Activated naive CD8-positive, alpha-beta T cell treated with anti-CD3 and anti-CD28 coated beads, Interleukin-2, amount 50 U/mL, for 24 hours (primary cell): Measurements from ENCODE around the gene RHNO1.
"Not testable (repeated sequence)": the region's sequence is repeated elsewhere in the genome, so short reads cannot be mapped to it uniquely, and the experiment has no call there.

Experiments
- ATAC-seq: fragments of 150-1000 bp; cut with Tn5 transposase; one replicate; pipeline ENCODE4 v1.10.0; 2021
- DNase-seq: peaks from one replicate; pipeline ENCODE4 v3.0.0; 2021
- H3K27ac Mint-ChIP-seq: one replicate; pipeline ENCODE4 v1.8.0; 2021; ENCODE audit warnings: mild to moderate bottlenecking, mixed read lengths
- H3K27me3 Mint-ChIP-seq: one replicate; pipeline ENCODE4 v1.8.0; 2021; ENCODE audit warnings: mixed read lengths
- H3K36me3 Mint-ChIP-seq: one replicate; pipeline ENCODE4 v1.8.0; 2021; ENCODE audit warnings: low read depth, mixed read lengths
- H3K4me1 Mint-ChIP-seq: one replicate; pipeline ENCODE4 v1.8.0; 2021; ENCODE audit warnings: mixed read lengths
- H3K4me3 Mint-ChIP-seq: one replicate; pipeline ENCODE4 v1.8.0; 2021; ENCODE audit warnings: mild to moderate bottlenecking, moderate library complexity, mixed read lengths
- H3K9me3 Mint-ChIP-seq: one replicate; pipeline ENCODE4 v1.8.0; 2021; ENCODE audit warnings: mixed read lengths

RHNO1 gene

DNA sequence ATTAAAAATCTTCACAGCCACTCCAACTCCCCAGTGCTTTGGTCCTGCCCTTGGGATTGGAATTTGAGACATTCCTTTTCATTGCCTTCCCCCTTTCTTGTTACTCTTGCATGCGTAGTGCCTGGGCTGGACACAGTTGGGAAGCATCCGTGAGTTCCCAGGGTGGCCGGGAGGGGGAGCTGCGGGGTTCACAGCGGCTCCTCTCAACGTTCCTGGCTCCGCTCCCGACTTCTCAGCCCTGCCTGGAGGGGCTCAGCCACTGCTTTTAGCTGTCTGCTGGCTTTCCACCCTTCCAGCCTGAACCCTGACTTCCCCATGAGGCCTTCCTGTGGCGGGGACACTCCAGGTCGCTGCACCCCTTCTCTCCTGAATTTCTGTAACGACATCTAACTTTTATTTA lies 23.4 kb upstream of the RHNO1 start:
- no peak overlapping the region for H3K4me3 Mint-ChIP-seq
- DNase-seq (peak; percentile 64), ATAC-seq (peak; percentile 52)
- H3K36me3 Mint-ChIP-seq = peaks cover 9% of the 10 kb centered on the region
- H3K27me3 Mint-ChIP-seq = no peaks in the 10 kb centered on the region
- no peak overlapping the region for H3K27ac Mint-ChIP-seq
- H3K4me1 Mint-ChIP-seq = peaks cover 1% of the 10 kb centered on the region
- H3K9me3 Mint-ChIP-seq = no peaks in the 10 kb centered on the region

DNA sequence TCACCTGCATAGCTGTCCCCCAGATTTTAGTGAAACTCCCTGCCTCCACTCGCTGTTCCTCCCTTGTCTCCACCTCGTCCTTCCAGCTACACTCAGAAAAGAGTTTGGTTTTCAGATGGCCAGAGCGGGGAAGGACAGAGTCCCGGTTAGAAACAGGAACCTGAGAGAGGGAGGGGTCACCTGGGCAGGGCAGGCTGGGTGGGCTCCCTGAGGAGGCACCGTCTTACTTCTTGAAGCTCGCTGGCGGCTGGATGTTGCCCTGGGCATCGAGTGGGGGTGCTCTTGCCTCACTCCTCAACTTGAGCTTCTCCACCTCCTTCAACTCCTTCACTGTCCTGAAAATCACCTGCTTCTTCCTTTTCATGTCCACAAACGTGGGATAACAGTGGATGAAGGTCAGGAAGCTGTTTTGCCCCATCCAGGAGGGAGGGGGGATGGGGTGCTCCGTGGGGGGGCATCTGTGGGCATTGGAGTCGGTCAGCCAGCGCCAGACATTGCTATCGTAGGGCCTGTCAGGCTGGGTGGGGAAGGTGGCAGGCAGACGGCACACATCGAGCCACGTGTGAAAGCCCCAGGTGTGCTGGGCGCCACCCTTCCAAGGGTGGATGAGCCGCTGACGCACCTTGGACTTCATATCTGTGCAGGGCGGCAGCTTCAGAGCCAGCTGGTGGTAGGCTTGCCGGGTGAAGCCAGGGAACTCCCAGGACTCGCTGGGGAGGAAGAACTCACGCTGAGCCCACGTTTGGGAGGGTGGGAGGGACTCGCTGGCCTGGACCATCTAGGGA lies 22.2 kb upstream of the RHNO1 start:
- no peaks in the 10 kb centered on the region for H3K27me3 Mint-ChIP-seq
- H3K4me1 Mint-ChIP-seq = peaks cover 1% of the 10 kb centered on the region
- DNase-seq = no peak
- peaks cover 15% of the 10 kb centered on the region for H3K36me3 Mint-ChIP-seq
- ATAC-seq = no peak
- H3K9me3 Mint-ChIP-seq = no peaks in the 10 kb centered on the region
- H3K4me3 Mint-ChIP-seq = no peak overlapping the region
- H3K27ac Mint-ChIP-seq = no peak overlapping the region

DNA sequence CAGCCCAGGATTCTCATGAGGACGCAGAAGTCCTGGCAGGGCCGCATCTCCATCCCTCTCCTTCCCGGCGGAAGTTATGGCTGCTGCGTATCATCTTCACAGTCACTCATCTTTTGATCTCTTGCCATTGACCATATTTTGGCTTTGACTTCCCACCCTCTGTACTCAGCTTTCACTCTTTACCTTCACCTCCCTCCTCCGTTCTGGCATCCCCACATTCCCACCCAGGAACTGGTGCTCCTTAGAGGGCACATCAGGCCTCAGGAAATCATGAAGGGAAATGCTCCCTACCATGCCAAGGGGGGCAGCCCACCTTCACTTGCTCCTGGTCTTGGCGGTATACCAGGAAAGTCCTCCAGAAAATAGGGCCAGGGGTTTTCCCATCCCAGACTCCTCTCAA lies 21.5 kb upstream of the RHNO1 start:
- Mint-ChIP-seq H3K27me3 (no peaks in the 10 kb centered on the region), H3K36me3 (peaks cover 22% of the 10 kb centered on the region), H3K4me1 (peaks cover 1% of the 10 kb centered on the region), H3K9me3 (no peaks in the 10 kb centered on the region), H3K27ac (no peak overlapping the region), H3K4me3 (no peak overlapping the region)
- ATAC-seq (no peak), DNase-seq (no peak)

DNA sequence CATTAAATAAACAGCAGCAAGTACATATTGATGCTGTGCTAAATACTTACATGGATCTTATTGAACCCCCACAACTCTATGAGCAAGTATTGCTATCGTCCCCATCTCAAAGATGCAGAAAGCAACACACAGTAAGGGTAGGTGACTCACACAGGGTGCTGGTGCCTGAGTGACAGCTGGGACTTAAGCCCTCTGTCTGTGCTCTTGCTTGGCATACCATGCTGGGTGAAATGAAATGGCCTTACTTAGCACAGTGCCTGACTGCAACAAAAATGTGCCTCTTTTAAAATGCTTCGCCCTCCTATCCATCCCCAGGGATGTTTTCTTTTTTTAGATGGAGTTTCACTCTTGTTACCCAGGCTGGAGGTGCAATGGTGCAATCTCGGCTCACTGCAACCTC lies 21.0 kb upstream of the RHNO1 start:
- Mint-ChIP-seq H3K36me3 (peaks cover 23% of the 10 kb centered on the region), H3K9me3 (no peaks in the 10 kb centered on the region), H3K4me3 (no peak overlapping the region), H3K4me1 (peaks cover 1% of the 10 kb centered on the region), H3K27ac (no peak overlapping the region), H3K27me3 (no peaks in the 10 kb centered on the region)
- DNase-seq (no peak), ATAC-seq (no peak)

GRCh38 chr12:2857021-2857431 lies 20.0 kb upstream of the RHNO1 start, which contains the start of gene TEX52:
TEX52 (minus strand) TSS chr12:2857039; CDS start chr12:2857026, 13 bp downstream.
- ATAC-seq (peak; percentile 26), DNase-seq (no peak)
- H3K9me3 Mint-ChIP-seq = no peaks in the 10 kb centered on the region
- no peaks in the 10 kb centered on the region for H3K27me3 Mint-ChIP-seq
- H3K4me1 Mint-ChIP-seq = peaks cover 1% of the 10 kb centered on the region
- H3K27ac Mint-ChIP-seq = no peak within 1 kb of the TSS
- peaks cover 29% of the 10 kb centered on the region for H3K36me3 Mint-ChIP-seq
- H3K4me3 Mint-ChIP-seq = no peak within 1 kb of the TSS

GRCh38 chr12:2857576-2857975 lies 19.4 kb upstream of the RHNO1 start:
- no peak overlapping the region for H3K27ac Mint-ChIP-seq
- H3K4me3 Mint-ChIP-seq = no peak overlapping the region
- no peaks in the 10 kb centered on the region for H3K9me3 Mint-ChIP-seq
- no peak for ATAC-seq
- H3K36me3 Mint-ChIP-seq = peaks cover 31% of the 10 kb centered on the region
- peaks cover 1% of the 10 kb centered on the region for H3K4me1 Mint-ChIP-seq
- DNase-seq = no peak
- no peaks in the 10 kb centered on the region for H3K27me3 Mint-ChIP-seq

DNA sequence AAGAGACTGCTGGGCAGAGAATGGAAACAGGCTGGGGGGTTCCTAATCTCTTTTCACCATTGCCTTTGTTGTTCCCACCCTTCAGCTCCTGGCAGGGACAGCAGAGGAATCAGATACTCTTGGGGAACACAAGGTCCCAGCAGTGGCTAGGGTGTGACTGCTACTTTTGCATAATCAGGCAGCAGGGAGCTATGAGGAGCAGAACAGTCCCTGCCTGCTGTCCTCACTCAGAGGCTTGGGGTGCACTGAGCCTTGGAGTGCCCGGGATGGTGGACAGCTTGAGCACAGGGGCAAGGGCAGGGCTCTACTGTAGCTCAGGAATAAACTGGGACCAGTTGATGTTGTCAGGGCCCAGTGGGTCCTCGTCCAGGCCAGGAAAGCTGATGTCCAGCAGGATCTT lies 18.7 kb upstream of the RHNO1 start:
- Mint-ChIP-seq H3K9me3 (no peaks in the 10 kb centered on the region), H3K27ac (no peak overlapping the region), H3K4me3 (no peak overlapping the region), H3K4me1 (peaks cover 1% of the 10 kb centered on the region), H3K27me3 (no peaks in the 10 kb centered on the region), H3K36me3 (peaks cover 35% of the 10 kb centered on the region)
- DNase-seq (no peak), ATAC-seq (no peak)

DNA sequence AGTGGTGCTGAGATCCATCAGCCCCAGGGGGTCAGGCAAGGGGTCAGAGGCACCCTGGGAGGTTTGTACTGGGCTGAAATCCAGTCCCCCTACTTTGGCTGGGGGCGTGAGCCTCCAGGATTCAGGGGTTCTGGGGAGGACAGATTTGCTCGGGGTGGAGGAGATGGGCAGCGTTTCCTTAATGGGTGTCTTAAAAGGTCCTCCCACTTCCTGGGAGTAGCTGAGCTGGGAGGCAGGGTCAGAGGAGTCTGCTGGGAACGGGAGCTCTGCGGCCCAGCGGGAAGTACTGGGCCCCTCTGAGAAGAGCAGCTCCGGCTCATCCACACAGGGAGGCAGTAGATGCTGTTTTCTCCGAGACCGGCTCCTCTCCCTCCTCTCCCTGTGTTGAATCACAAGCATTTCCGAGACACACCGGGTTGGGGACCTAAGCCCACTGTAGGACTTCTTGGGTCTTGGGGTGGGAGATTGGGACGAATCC lies 18.0 kb upstream of the RHNO1 start:
- Mint-ChIP-seq H3K27ac (no peak overlapping the region), H3K9me3 (no peaks in the 10 kb centered on the region), H3K4me3 (no peak overlapping the region), H3K27me3 (no peaks in the 10 kb centered on the region), H3K36me3 (peaks cover 37% of the 10 kb centered on the region), H3K4me1 (peaks cover 1% of the 10 kb centered on the region)
- DNase-seq (no peak), ATAC-seq (no peak)

DNA sequence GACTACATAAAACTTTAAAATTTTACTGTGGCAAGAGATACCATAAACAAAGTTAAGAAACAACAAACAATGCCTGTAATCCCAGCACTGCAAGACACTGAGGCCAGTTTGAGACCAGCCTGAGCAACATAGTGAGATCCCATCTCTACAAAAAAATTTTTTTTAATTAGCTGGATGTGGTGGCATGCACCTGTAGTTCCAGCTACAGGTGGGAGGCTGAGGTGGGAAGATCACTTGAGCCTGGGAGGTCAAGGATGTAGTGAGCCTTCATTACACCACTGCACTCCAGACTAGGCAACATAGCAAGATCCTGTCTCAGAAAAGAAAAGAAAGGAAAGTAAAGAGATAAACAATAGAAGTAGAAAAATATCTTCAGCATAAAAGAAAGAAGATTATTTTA lies 16.9 kb upstream of the RHNO1 start:
- DNase-seq (no peak), ATAC-seq (no peak)
- H3K9me3 Mint-ChIP-seq = no peaks in the 10 kb centered on the region
- peaks cover 1% of the 10 kb centered on the region for H3K4me1 Mint-ChIP-seq
- H3K4me3 Mint-ChIP-seq = no peak overlapping the region
- peaks cover 45% of the 10 kb centered on the region for H3K36me3 Mint-ChIP-seq
- no peaks in the 10 kb centered on the region for H3K27me3 Mint-ChIP-seq
- no peak overlapping the region for H3K27ac Mint-ChIP-seq

DNA sequence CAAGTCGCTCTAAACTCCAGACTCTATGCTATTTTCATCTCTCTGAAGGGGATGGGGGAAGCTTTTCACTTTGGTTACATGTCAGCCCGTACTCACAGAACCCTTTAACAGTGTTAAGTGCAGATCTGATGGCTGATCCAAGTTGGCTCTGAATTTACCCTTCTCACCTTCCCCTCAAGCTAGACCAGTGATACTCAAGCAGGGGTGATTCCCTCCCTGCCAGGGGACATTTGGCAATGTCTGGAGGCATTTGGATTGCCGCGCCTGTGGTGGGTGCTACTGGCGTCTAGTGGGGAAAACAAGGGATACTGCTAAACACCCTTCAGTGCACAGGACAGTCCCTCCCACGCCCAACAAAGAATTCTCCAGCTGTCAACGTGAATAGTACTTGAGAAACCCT lies 14.1 kb upstream of the RHNO1 start:
- Mint-ChIP-seq H3K36me3 (peaks cover 61% of the 10 kb centered on the region), H3K27me3 (no peaks in the 10 kb centered on the region), H3K27ac (no peak overlapping the region), H3K4me3 (no peak overlapping the region), H3K4me1 (peaks cover 8% of the 10 kb centered on the region), H3K9me3 (no peaks in the 10 kb centered on the region)
- DNase-seq (no peak), ATAC-seq (no peak)

DNA sequence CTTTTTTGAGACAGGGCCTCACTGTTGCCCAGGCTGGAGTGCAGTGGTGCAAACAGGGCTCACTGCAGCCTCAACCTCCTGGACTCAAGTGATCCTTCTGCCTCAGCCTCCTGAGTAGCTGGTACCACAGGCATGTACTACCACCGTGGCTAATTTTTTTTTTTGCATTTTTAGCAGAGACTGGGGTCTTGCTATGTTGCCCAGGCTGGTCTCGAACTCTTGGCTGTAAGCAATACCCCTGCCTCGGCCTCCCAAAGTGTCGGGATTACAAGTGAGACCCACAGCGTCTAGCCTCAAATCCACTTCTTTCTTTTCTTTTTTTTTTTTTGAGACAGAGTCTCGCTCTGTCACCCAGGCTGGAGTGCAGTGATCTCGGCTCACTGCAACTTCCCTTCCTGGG lies 13.6 kb upstream of the RHNO1 start:
- not testable (repeated sequence) for H3K27ac Mint-ChIP-seq, H3K9me3 Mint-ChIP-seq, ATAC-seq, H3K4me3 Mint-ChIP-seq, H3K27me3 Mint-ChIP-seq, DNase-seq
- Mint-ChIP-seq H3K4me1 (peaks cover 13% of the 10 kb centered on the region), H3K36me3 (peaks cover 61% of the 10 kb centered on the region)

DNA sequence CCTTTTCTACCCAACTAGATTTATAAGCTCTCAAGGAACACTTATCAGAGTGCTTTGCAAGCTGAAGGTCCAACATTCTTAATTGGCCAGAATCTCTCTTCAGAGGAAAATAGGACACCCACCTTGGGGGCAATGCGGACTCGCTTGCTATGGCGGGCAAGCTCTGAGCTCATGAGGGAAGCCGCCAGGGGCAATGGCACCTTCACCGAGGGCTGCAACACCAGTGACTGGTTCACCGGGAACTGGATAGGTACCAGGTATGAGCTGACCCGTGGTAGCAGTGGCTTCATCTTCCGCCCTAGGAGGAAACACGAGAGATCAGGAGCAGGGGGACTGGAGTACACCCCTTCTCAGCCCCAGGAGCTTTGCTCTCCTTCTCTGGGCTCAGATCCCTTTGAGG lies 12.8 kb upstream of the RHNO1 start:
- no peak overlapping the region for H3K27ac Mint-ChIP-seq
- H3K4me3 Mint-ChIP-seq = no peak overlapping the region
- H3K9me3 Mint-ChIP-seq = no peaks in the 10 kb centered on the region
- peaks cover 19% of the 10 kb centered on the region for H3K4me1 Mint-ChIP-seq
- DNase-seq (no peak), ATAC-seq (no peak)
- H3K36me3 Mint-ChIP-seq = peaks cover 63% of the 10 kb centered on the region
- no peaks in the 10 kb centered on the region for H3K27me3 Mint-ChIP-seq

DNA sequence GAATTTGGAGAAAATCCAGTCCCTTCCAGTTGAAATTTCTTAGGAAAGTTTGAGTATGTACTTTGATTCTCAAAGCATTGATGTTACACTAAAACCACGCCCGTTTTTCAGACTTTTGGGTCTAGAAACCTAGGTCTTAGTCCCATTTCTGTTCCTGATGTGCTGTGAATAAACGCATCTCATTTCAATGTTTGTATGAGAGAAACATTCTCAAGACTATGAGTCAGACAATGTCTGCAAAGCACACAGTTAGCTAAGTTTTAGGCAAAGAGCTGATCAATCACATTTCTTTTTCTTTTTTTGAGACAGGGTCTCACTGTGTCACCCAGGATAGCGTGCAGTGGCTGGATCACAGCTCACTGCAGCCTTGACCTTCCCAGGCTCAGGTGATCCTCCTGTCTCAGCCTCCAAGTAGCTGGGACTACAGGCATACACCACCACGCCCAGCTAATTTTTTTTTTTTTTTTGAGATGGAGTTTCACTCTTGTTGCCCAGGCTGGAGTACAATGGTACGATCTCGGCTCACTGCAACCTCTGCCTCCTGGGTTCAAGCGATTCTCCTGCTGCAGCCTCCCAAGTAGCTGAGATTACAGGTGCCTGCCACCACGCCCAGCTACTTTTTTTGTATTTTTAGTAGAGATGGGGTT lies 7.9 kb upstream of the RHNO1 start:
- H3K27me3 Mint-ChIP-seq, H3K9me3 Mint-ChIP-seq, ATAC-seq, DNase-seq, H3K4me3 Mint-ChIP-seq, H3K27ac Mint-ChIP-seq: not testable (repeated sequence)
- Mint-ChIP-seq H3K36me3 (peaks cover 54% of the 10 kb centered on the region), H3K4me1 (peaks cover 19% of the 10 kb centered on the region)

DNA sequence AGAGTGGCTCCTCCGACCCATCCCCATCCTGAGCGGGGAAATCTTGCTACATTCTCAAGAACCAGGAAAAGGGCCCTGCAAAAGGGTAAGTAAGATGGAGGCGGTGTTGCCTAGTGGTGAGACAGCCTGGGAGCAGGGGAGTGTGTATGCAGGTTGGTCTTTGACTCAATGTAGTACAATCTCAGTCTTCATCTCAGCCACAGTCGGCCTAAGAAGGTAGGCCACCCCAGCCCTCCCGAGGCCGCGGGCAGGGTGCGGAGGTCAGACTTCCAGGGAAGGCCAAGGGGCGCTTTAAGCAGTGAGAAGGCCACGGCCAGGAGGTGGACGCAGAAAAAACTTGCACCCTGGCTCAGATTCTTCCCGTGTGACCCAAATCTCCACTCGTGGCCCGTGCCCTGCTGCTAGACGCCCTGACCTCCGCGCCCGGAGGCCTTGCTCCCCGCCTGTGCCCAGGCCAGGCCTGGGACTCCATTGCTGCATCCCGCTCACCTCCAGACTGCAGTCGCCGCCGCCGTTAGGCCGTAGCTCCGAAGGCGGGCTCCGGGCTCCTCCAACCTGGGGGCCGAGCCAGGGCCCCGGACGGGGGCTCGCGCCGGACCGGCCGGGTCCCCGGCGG lies 484 bp upstream of the RHNO1 start:
- no peaks in the 10 kb centered on the region for H3K27me3 Mint-ChIP-seq
- peak overlapping the region; percentile 99 for H3K4me3 Mint-ChIP-seq
- DNase-seq (peak; percentile 36), ATAC-seq (peak; percentile 70)
- peak overlapping the region; percentile 97 for H3K27ac Mint-ChIP-seq
- peaks cover 32% of the 10 kb centered on the region for H3K4me1 Mint-ChIP-seq
- no peaks in the 10 kb centered on the region for H3K9me3 Mint-ChIP-seq
- peaks cover 47% of the 10 kb centered on the region for H3K36me3 Mint-ChIP-seq
